ENCODE measurements around the gene FBN3.

- no peak for TF ChIP-seq EZH2 (IDR thresholded peaks at IDR 0.05; ENCODE audit: borderline replicate concordance, low read length)
- no peak for TF ChIP-seq CTCF (IDR thresholded peaks at IDR 0.05; ENCODE audit: low read length)
Observed at GRCh38 chr19:8148088-8148409, 1.3 kb downstream of the FBN3 start.

Data from OCI-LY1 (cell line).